SKM-1 (cell line): ENCODE results near the gene DHRS4L2.
"Not testable (repeated sequence)": the region's sequence is repeated elsewhere in the genome, so short reads cannot be mapped to it uniquely, and the experiment has no call there.

ENCODE experiments used
- DNase-seq: peaks from one replicate; lab custom pipeline; 2025; ENCODE audit not compliant: unreplicated experiment; lab: John Stamatoyannopoulos, UW

Gene DHRS4L2

DNA sequence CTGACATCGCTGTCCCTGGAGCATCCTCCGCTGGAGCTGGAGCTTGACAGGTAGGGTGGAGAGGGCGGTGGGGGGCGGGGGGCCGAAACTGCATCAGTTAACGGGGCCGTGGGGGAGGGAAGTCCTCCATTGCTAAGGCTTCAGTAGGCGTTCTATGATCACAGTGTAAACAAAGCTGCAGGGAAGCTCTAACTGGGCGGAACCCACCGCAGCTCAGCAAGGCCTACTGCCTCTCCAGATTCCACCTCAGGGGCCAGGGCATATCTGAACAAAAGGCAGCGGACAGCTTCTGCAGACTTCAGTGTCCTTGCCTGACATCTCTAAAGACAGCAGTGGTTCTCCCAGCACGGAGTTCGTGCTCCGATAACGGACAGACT is 18.5 kb upstream of the DHRS4L2 start:
- not testable (repeated sequence) for DNase-seq

DNA sequence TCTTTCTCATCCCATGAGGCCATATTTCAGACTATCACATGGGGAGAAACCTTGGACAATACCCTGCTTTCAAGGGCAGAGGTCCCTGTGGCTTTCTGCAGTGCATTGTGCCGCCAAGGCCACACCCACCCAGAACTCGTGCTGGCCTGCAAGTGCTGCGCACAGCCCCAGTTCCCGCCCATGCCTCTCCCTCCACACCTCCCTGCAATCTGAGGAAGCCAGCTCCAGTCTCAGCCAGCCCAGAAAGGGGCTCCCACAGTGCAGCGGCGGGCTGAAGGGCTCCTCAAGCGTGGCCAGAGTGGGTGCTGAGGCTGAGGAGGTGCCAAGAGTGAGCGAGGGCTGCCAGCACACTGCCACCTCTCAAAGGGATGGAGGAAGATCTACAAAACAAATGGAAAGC is 15.6 kb upstream of the DHRS4L2 start:
- not testable (repeated sequence) for DNase-seq

DNA sequence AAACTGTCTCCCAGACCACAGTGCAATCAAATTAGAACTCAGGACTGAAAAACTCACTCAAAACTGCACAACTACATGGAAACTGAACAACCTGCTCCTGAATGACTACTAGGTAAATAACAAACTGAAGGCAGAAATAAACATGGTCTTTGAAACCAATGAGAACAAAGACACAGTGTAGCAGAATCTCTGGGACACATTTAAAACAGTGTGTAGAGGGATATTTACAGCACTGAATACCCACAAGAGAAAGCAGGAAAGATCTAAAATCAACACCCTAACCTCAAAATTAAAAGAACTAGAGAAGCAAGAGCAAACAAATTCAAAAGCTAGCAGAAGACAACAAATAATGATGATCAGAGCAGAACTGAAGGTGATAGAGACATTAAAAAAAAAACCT is 14.7 kb upstream of the DHRS4L2 start:
- DNase-seq = not testable (repeated sequence)

DNA sequence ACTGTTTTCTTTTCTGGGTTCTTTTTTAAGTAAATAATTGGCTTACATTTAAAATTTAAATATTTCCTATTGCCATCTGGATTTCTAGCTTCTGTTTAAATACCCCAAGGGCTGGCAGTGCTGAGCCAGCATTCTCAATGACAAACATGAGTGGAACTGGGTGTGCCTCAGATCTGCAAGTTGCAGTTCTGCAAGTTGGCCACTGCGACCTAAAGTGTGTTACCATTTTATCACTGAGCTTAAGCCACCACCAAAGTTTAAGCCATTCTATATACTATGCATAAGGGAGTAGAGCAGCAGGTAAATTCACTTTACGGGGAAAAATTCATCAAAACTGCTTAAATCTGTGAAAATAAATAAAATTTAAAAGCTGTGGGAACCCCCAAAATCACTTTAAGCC is 11.5 kb upstream of the DHRS4L2 start:
- not testable (repeated sequence) for DNase-seq

DNA sequence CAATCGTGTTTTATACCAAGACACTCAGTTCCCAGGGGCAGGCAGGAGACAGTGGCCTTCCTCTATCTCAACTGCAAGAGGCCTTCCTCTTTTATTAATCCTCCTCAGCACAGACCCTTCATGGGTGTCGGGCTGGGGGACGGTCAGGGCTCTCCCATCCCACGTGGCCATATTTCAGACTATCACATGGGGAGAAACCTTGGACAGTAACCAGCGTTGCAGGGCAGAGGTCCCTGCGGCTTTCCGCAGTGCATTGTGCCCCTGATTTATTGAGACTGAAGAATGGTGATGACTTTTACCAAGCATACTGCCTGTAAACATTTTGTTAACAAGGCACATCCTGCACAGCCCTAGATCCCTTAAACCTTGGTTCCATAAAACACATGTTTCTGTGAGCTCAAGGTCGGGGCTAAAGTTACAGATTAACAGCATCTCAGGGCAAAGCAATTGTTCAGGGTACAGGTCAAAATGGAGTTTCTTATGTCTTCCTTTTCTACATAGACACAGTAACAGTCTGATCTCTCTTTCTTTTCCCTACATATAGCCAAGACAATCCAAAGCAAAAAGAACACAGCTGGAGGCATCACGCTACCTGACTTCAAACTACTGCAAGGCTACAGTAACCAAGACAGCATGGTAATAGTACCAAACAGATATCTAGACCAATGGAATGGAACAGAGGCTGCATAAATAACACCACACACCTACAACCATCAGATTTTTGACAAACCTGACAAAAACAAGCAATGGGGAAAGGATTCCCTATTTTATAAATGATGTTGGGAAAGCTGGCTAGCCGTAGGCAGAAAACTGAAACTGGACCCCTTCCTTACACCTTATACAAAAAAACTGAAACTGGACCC is 6.5 kb upstream of the DHRS4L2 start:
- not testable (repeated sequence) for DNase-seq

DNA sequence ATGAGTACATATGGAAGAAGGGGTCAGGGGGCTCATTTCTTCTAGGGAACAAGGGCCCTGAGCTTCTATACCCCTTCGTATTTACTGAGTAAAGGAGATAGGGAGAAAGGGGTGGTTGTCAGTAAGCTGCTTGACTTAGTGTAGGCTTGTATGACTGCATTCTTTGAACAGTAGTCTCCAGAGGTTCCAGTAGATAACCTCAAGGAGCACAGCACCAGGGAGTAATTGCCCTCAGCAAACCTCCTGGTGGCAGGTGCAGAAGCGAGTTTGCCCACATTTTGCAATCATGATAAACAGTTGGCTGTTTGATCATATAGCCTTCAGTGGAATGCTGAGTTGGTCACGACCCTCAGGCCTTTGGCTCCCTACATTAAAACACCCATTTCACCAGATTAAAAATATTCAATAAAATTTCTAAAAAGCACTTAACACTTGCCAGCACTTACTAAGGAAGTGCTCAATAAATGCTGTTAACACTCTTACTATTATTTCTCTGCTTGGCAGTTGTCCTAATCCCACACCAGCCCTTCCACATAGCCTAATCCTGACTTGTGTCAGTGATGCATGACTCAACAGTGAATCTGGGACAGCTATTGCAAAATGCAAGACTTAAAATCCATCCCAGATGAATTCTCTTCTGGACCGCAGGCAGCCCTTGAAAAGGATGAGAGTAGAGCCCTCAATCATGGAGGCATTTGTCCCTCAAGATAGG is 3.7 kb upstream of the DHRS4L2 start:
- DNase-seq = no peak

DNA sequence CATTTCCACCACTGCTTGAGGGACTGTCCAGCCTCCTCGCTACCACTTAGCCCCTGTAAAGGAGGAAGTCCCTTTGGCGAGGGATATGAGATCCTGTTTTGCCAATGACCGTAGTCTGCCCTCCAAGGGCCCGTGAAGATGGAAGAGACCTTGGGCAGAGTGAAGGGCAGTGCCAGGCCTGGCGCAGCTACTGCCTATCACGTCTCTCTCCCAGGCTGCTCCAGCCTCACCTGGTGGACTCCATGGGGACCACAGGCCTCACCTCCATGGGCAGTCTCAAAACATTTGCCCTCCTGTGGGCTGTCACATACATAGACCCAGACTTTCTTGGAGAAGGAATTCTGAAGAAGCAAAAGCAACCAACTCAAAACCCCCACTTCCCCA is 514 bp upstream of the DHRS4L2 start:
- not testable (repeated sequence) for DNase-seq

DNA sequence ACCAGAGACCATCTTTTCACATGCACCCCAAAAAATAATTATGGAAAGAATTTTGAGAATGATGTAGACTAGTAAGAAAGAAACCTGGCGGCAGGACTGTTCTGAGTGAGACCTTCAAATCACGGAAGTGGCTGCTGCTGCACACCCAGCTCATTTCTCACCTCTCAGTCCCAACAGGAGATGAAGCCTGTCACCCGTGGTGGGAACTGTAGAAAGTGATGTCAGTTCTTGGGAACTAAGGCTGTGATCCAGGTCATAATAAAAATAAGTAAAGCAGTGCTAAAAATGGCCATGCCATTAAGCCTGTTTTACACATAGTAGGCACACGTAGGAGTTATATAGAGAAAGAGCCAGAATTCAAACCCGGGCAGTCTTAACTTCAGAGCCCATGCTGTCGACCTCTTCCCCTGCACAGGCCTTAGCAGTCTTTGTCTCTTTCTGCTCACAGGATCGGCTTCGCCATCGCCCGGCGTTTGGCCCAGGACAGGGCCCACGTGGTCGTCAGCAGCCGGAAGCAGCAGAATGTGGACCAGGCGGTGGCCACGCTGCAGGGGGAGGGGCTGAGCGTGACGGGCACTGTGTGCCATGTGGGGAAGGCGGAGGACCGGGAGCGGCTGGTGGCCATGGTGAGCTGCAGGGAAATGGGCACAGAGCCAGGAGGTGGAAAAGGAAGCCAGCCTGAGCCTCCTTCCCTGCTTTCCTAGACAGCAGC is 1.2 kb downstream of the DHRS4L2 start:
- not testable (repeated sequence) for DNase-seq

DNA sequence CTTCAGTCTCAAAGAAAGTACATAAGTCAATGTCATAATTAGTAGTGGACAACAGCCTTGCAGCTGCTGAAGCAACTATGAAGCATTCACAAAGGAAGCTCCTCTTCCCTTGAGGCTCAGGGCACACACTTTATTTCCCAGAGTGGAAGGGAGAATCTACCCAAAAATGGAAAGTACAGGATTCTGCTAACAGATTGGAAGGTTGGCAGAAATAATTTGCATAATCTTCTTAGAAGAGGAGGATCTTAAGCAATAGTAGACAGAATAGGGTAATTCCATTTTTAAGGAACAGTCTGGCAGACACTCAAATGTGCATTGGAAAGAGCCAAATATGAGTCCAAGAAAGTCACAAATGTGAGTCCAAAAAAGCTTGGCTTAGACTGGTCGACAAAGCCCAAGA is 2.2 kb downstream of the DHRS4L2 start:
- not testable (repeated sequence) for DNase-seq

DNA sequence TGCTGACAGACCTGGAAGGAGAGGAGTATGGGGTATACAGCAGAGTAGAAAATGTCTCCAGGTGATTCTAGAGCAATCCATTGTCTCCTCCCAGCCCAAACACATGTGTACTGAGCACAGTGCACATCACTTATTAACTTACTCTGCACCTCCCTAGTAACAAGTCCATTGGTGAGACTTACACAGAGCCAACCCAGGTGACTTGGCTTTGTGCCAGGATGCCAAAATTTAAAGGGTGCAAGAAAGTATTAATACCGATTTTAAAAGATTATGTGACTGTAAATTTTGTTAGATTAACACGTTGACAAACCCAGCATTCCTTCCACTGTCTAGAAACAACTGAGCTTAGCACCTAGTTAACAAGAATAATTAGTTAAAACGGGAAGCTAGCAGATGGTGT is 4.3 kb downstream of the DHRS4L2 start:
- DNase-seq = not testable (repeated sequence)

DNA sequence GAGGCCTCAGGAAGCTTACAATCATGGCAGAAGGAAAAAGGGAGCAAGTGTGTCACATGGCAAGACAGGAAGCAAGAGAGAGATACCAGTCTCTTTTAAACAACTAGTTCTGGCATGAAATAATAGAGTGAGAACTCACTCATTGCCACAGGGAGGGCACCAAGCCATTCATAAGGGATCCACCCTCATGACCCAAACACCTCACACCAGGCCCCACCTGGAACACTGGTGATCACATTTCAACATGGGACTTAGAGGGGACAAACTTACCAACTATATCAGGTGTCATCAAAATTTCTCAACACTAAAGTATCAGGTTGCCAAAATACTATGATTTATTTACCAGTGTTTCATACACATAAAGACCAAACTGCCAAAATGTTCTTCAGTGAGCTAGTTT is 7.3 kb downstream of the DHRS4L2 start:
- not testable (repeated sequence) for DNase-seq

DNA sequence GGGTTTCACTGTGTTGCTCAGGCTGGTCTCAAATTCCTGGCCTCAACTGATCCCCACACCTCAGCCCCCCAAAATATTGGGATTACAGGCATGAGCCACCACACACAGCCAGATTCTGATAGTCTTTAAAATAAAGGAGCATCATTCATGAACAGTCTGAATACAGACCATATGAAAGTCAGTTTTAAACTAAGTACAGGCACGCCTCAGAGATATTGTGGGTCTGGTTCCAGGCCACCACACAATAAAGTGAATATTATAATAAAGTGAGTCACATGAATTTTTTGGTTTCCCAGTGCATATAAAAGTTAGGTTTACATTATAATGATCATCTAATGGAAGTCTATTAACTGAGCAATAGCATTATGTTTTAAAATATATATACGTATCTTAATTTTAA is 8.1 kb downstream of the DHRS4L2 start:
- DNase-seq = not testable (repeated sequence)

DNA sequence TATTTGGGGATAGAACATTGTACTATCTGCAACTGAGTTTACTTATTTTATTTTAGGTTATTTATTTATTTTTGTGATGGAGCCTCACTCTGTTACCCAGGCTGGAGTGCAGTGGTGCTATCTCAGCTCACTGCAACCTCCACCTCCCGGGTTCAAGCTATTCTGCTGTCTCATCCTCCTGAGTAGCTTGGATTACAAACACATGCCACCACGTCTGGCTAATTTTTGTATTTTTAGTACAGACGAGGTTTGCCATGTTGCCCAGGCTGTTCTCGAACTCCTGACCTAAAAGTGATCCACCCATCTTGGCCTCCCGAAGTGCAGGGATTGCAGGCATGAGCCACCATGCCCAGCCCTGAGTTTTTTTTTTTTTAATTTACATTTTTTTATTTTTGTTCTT is 10.9 kb downstream of the DHRS4L2 start:
- not testable (repeated sequence) for DNase-seq

DNA sequence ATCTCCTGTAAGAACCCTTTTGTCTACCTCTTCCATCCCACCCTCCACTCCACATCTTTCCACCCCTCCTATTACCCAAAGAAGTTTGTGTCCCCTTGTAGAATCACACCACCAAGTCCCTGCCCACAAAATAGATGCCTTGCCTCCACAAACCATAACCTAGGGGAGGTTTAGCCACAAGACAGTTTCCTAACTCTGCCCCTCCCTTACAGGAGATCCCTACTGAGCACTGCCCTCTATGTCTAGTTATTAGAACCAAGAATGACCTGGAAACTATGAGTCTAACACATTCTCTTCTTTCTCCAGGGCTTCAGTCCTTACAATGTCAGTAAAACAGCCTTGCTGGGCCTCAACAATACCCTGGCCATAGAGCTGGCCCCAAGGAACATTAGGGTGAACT is 12.3 kb downstream of the DHRS4L2 start:
- peak; percentile 1 for DNase-seq

DNA sequence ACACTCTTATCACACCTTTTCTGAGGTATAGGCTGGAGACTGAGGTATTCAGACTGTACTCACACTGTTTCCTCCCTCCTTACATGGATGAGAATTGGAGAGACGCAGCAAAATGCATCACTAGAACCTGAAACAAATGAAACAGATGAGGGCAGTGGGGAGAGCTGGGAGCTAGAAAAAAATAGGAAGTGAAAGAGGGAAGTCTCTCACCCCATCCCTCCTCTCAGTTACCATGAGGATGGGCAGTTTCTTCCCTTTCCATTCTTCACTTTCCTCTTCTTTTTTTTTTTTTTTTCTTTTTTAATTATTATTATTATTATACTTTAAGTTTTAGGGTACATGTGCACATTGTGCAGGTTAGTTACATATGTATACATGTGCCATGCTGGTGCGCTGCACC is 12.9 kb downstream of the DHRS4L2 start:
- DNase-seq = not testable (repeated sequence)

DNA sequence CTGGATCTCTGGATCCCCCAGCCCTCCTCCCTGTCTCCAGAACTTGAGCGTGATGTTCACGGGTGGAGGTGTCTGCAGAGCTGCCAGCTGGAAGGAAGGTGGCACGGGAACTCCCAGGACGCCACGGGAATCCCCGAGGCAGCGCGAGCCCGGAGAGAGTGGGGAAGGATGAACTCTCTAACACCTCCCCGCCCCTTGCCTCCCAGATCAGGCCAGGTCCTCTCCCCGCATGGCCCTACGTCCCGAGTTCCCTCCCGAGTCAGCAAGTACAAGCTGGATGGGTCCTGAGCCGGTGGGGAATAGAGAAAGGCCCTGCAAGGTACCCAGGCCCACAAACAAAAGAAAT is 17.7 kb downstream of the DHRS4L2 start:
- DNase-seq = not testable (repeated sequence)

DNA sequence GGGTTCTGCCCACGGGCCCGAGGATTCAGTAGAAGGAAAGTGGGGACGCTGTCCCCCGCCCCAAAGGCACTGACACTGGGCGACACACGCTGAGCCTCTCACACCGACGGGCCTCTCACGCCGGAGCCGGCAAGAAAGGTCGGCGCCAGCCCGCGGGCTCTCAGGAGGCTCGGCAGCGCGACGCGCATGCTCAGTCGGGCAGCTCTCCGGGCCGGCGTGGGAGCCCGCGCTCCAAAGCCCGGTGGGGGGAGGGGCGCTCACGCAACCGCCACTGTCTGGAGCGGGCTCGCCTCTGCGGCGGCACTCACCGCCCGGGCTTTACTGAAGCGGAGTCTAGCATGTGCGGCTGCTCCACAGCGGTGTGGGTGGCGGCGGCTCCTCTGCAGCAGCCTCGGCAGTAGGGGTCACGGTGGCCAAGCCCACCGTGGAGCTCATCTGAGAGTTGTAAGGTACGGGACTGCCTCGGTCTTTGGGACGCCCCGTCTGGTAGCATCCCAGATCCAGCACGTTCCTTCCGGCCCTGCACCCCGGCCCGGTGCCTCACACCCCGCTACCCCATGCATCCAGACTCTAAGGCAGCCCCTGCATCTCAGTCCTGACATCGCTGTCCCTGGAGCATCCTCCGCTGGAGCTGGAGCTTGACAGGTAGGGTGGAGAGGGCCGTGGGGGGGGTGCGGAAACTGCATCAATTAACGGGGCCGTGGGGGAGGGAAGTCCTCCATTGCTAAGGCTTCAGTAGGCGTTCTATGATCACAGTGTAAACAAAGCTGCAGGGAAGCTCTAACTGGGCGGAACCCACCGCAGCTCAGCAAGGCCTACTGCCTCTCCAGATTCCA is 18.3 kb downstream of the DHRS4L2 start:
- not testable (repeated sequence) for DNase-seq

DNA sequence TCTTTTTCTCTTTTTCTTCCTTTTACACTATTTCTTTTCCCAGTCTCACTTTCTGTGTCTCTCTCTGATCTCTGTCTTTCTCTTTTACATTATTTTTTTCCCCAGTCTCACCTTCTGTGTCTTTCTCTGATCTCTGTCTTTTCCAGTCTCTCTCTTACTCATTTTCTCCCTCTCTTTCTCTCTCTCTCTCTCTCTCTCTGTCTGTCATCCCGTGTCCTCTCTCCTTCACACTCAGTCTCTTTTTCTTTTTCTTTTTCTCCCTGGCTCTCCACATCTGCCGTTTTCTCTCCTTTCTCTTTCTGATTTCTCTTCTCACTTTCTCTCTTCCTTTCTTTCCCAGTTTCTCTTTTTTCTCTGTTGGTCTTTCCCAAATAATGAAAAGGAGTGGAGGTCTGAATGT is 22.3 kb downstream of the DHRS4L2 start:
- no peak for DNase-seq

DNA sequence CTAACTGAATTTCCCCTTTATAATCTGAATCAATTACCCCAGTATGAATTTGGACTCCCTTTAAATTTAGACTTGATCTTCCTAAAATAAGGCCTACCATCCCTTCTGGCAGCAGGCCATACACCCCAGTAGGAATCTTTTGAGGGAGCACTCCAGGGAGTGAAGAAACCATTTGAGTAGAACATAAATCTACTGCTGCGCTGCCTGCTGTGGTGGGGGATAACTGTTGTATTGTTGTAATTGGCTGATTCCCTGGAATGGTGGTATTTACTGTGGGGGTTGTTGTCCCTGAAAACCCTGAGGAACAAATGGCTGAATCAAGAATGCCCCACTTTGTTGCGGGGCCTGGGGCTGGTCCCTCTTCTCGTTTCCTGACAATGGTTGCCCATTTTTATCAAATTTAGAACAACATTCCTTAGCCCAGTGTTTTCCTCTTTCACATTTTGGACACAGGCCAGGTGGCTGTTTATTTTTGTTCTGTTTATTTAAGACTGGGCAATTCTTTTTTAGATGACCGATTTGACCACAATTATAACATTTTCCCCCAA is 24.1 kb downstream of the DHRS4L2 start:
- DNase-seq = not testable (repeated sequence)

DNA sequence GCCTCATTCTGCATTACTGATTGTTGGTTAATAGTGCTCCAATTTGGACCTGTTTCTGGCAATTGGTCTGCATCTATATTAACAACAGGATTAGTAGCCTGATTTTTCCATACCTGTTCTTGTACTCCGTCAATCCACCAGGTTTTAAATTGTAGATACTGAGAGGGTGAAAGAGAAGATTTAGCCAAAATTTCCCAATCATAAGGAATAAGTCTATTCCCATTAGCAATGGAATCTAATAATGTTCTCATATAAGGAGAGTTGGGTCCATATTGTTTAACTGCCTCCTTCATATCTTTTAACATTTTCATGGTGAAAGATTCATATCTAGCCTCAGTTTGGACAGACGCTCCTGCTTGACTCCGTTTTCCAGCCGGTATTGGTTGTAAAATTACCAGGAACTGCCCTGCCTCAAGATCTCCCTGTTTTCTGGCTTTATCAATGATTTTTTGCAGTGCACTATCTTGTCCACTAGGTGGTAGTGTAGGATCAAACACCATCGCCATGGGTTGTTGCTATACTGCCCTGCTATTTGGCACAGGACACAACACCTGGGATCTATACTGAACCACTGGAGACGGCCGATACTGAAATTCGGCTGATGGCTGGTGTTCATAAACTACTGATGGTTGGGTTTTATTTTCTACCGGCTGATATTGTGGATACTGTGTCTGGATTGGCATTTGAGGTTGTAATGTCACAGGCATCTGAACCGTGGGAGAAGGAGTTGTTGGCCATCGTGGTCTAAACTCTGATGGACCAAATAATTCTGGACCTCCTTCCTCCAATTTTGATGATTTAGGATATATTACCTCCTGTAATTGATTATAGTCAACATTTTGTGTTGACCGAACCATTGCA is 25.2 kb downstream of the DHRS4L2 start:
- no peak for DNase-seq
